Stimulated activated CD8-positive, alpha-beta memory T cell treated with anti-CD3 and anti-CD28 coated beads, Interleukin-15, amount 100 ng/mL, for 1 hour (primary cell): Measurements from ENCODE around the gene ITPRIP.
A peak's percentile ranks its signal among the peaks of the same experiment; 100 is the strongest.

Source experiments
- DNase-seq: peaks from one replicate; pipeline ENCODE4 v3.0.0-alpha.2; 2020; ENCODE audit warnings: low read depth

Gene ITPRIP

GRCh38 chr10:104342941-104343411 is 4.7 kb upstream of the ITPRIP start:
- DNase-seq = no peak

- no peak for DNase-seq
Observed at GRCh38 chr10:104340641-104341040, 2.4 kb upstream of the ITPRIP start.

GRCh38 chr10:104340111-104340526 is 1.9 kb upstream of the ITPRIP start:
- no peak for DNase-seq

- DNase-seq = no peak
Observed at GRCh38 chr10:104339469-104340110, 1.3 kb upstream of the ITPRIP start.

GRCh38 chr10:104337521-104337984 is 712 bp downstream of the ITPRIP start:
- DNase-seq = no peak

GRCh38 chr10:104336821-104337467 is 1.3 kb downstream of the ITPRIP start:
- DNase-seq = no peak

GRCh38 chr10:104334965-104335650 is 3.2 kb downstream of the ITPRIP start:
- DNase-seq = no peak

- no peak for DNase-seq
Observed at GRCh38 chr10:104334561-104334960, 3.7 kb downstream of the ITPRIP start.

- no peak for DNase-seq
Observed at GRCh38 chr10:104333728-104334373, 4.4 kb downstream of the ITPRIP start.

GRCh38 chr10:104333032-104333727 is 5.1 kb downstream of the ITPRIP start:
- peak; percentile 44 for DNase-seq

GRCh38 chr10:104332243-104333031 is 5.8 kb downstream of the ITPRIP start:
- no peak for DNase-seq

GRCh38 chr10:104331208-104331838 is 6.9 kb downstream of the ITPRIP start:
- DNase-seq = no peak

- no peak for DNase-seq
Observed at GRCh38 chr10:104330168-104331110, 7.8 kb downstream of the ITPRIP start.

GRCh38 chr10:104329735-104330134 is 8.5 kb downstream of the ITPRIP start:
- DNase-seq = no peak

- no peak for DNase-seq
Observed at GRCh38 chr10:104328896-104329710, 9.2 kb downstream of the ITPRIP start.

GRCh38 chr10:104328646-104328895 is 9.7 kb downstream of the ITPRIP start:
- no peak for DNase-seq

GRCh38 chr10:104327745-104328645 is 10.3 kb downstream of the ITPRIP start:
- DNase-seq = no peak
